Activated CD4-positive, alpha-beta T cell treated with anti-CD3 and anti-CD28 coated beads, Interleukin-2, amount 50 U/mL, for 24 hours (primary cell): ENCODE results near the gene SLC12A1.

Source experiments
- DNase-seq, 2 donors: peaks; one replicate each; pipeline ENCODE4 v3.0.0-alpha.2; 2020; ENCODE audit warnings: low read depth in 1 of 2, low spot score in 1 of 2

SLC12A1 gene

DNA sequence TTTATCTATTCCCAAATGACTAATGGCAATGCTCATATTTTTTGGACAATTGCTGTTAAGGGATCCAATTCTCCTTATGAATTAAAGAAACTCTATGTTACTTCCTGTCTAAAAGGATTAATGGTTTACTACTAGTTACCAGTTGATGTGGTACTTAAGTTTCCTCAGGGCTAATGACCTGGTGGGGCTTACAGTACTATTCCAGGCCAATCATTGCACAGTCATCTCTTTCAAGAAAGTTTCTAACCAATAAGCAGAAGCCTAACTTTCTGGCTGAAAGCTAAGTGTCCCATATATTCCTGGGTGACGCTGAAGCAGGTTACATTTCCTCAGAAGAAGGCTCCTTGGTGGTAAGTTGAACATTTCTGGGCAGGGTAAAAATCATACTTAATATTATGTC, at the start of gene SLC12A1:
Gene SLC12A1 (plus strand): TSS at position 322 of the 400 bp plus-strand sequence. CDS start 1,418 bp downstream, outside the sequence.
- no peak for DNase-seq

GRCh38 chr15:48168616-48169015, 37.5 kb upstream of the SLC12A1 start:
- DNase-seq = no peak

DNA sequence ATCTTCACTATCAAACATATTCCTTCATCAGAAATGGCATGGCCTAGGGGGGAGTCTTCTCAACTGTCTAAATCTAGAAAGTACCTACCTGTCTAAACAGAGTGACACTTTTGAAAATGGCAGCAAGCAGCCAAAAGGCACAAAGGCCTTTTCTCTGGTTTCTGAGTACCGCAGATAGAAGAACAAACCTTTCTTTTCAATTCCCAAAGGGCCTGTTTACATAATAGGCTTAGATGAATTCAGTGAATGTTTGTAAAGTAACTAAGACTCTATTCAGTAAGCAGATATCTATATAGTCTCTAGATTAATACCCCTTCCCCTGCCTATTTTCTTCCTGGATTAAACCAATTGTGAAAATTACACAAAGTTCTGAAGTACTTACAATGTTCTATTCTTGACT, 35.1 kb upstream of the SLC12A1 start:
- no peak for DNase-seq

GRCh38 chr15:48175126-48175525, 31.0 kb upstream of the SLC12A1 start:
- no peak for DNase-seq

GRCh38 chr15:48176112-48176511, 30.0 kb upstream of the SLC12A1 start:
- no peak for DNase-seq

DNA sequence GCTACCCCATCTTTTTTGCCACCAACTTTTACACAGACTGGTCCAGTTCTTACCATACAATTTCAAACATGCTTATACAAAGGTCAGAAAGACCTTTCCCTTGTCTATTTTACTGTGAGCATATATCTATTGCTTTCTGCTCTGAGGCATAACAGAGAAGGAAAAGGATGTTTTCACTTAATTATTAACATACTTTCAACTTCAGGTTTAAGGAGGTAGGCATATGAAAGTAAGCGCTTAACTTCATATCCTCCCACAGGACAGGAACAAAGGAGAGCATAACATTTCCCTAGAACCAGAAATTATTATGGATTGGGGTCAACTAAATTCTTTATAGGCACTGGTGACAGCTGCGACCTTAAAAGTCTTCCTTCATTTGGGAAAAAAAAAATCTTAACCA, 29.1 kb upstream of the SLC12A1 start:
- no peak for DNase-seq

GRCh38 chr15:48177383-48177765, 28.7 kb upstream of the SLC12A1 start:
- DNase-seq = no peak

- peak; percentile 37 to 60 for DNase-seq
These were observed 28.1 kb upstream of the SLC12A1 start, which contains the start of gene MYEF2 for GRCh38 chr15:48177766-48178647. TSS of gene MYEF2 (minus strand) at chr15:48178295. CDS start at chr15:48178237, 58 bp downstream.

DNA sequence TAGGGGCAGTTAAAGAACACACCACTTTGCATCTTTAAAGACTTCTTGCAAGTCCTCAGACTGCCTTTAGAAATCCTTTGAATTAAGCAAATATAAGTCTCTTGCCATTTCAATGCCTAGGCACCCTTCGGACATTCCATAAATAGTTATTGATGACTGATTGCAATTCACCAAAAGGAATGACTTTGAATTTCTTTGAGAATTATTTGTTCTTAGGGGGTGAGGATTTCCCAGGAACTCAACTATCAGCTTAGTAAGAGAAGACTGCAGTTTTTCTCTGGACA, 27.5 kb upstream of the SLC12A1 start:
- DNase-seq = no peak

- no peak for DNase-seq
These were observed 23.4 kb upstream of the SLC12A1 start for GRCh38 chr15:48182749-48183148.

- DNase-seq = no peak
These were observed 20.6 kb upstream of the SLC12A1 start for GRCh38 chr15:48185529-48185928.

- no peak for DNase-seq
These were observed 19.8 kb upstream of the SLC12A1 start for GRCh38 chr15:48186271-48186670.

GRCh38 chr15:48190932-48191573, 15.0 kb upstream of the SLC12A1 start:
- no peak for DNase-seq

DNA sequence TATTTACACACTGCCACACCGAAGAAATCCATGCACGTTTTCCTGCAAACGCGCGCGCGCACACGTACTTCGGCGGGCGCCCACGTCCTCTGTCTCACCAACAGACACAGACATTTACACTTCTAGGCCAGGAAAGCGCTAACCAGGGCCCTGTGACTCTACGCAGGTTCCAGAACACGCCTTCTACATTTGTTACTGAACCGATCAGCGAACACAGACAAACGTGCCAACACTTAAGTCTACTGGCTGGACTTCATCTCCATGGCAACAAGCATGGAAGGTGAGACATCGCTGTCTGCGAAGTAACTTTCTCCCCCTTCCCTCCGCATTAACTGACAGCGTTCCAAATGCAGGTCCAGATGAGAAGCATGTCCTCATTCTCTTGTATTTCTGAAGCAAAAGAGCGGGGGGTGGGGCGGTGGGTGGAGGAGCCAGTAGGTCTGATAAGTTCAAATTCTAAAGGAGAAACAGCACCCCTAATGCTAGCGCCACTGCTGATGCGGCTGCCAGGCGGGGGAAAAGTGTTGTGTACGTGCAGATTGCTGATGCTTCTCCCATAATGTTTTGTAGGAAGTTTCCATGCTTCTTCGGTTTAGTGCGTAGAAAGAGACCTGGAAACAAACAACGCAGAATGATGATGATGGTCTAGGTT, 14.4 kb upstream of the SLC12A1 start, which contains the start of gene CTXN2:
Gene CTXN2 (plus strand): TSS at position 92 of the 652 bp plus-strand sequence. CDS start 9,636 bp downstream, outside the sequence.
- no peak for DNase-seq

DNA sequence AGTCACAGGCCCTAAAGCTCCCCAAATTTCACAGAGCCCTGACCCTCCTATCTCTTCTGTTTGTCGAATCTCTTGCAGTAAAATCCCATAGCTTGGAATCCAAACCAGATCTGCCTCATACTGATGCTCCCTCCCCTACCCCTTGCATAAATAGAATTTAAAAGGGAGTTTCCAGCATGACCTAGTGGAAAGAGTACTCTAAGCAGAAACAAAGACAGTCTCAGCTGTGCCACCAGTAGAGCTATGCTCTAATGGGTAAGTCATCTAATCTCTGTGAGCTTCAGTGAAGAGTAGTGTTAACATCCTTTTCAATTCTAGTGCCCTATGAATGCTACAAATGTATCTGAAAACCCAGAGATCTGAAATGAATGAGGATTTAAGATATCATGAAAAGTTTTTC, 4.0 kb upstream of the SLC12A1 start:
- no peak for DNase-seq

DNA sequence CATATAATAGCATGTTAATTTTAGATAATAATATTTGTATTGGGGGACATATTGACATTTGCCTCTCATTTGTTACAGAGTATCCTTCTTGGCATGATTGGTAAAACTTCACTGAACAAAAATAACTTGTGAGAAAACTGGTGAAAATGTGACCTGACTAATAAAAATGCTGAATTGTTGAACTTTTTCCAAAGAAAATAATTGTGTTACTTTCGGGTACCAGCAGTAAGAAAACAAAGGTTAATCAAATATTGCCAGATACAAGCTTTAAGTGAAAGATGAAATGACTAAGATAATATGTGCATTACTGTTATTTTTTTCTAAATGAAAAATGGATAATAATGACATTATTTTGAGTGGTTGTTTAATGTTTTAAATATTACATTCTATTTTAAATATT, 15.2 kb downstream of the SLC12A1 start:
- DNase-seq = no peak

DNA sequence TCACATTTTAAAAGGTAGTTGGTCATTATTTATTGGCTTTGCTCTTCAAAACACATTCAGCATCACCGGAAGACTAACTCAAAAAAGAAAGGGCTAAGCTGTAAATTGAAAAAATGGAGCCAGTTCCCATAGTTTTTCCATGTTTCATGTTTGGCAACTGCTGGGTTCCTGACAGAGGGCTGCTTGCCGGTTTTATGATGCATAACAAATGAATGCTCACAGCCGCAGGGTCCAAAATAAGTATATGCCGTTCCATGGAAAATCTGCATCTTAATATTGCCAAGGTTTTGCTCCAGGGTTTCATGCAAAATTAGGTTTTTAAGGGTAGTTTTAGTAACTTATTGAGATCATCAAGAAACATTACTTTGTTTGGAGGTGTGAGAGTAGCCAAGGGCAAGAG, 15.8 kb downstream of the SLC12A1 start:
- DNase-seq = no peak

- no peak for DNase-seq
These were observed 16.5 kb downstream of the SLC12A1 start for GRCh38 chr15:48222627-48223026.

GRCh38 chr15:48225771-48226170, 19.7 kb downstream of the SLC12A1 start:
- DNase-seq = no peak

DNA sequence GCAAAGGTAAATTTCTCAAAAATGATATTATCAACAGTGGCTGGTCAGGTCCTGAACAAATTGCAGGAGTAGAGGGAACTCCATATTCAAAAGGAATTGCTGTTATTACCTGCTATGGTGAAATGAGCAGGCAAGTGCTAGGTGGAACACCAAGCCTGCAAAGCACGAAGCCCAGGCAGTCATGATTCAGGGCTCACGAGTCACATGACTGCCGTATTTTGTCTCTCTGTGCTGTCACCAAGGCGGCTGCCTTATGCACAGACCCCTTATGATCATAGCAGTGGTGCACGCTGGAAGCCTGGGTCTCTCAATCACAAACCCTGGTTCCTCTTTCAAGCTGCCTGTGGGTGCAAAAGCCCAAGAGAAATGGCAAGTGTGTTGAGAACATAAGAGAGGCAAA, 24.4 kb downstream of the SLC12A1 start:
- no peak for DNase-seq

- no peak for DNase-seq
These were observed 27.1 kb downstream of the SLC12A1 start for GRCh38 chr15:48233246-48233645.

DNA sequence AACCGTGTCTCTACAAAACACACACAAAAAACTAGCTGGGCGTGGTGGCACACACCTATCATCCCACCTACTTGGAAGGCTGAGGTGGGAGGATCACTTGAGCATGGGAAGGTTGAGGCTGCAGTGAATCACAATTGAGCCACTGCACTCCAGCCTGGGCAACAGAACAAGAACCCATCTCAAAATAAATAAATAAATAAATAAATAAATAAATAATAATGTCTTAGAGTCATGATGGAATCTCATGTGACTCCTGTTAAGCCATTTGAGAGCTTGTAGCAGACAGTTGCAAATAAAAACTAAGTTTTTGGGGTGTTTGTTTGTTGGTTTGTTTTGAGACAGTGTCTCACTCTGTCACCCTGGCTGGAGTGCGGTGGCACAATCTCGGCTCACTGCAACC, 33.2 kb downstream of the SLC12A1 start:
- DNase-seq = no peak
